ENCODE measurements around the gene HSPA8.
A peak's percentile ranks its signal among the peaks of the same experiment; 100 is the strongest.
"Not testable (repeated sequence)": the region's sequence is repeated elsewhere in the genome, so short reads cannot be mapped to it uniquely, and the experiment has no call there.

HSPA8 gene

DNA sequence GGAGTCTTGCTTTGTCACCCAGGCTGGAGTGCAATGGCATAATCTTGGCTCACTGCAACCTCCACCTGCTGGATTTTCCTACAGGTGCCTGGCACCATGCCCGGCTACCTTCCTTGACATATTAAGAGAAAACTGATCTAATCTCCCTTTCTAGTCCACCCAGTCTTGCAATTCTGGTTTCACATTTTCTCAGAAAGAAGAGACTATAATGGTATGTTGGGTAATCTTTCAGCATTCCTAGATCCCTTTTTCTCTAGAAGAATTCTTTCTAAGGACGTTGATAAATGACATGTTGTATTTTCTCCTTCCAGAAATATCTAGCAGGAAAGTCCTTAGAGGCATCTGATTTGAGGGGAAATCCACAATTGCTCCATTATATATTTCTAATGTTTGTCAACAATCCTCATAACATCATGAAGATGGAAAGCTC is 10.4 kb upstream of the HSPA8 start:
- peak in 1 of 14 donors; percentile 20 for DNase-seq

DNA sequence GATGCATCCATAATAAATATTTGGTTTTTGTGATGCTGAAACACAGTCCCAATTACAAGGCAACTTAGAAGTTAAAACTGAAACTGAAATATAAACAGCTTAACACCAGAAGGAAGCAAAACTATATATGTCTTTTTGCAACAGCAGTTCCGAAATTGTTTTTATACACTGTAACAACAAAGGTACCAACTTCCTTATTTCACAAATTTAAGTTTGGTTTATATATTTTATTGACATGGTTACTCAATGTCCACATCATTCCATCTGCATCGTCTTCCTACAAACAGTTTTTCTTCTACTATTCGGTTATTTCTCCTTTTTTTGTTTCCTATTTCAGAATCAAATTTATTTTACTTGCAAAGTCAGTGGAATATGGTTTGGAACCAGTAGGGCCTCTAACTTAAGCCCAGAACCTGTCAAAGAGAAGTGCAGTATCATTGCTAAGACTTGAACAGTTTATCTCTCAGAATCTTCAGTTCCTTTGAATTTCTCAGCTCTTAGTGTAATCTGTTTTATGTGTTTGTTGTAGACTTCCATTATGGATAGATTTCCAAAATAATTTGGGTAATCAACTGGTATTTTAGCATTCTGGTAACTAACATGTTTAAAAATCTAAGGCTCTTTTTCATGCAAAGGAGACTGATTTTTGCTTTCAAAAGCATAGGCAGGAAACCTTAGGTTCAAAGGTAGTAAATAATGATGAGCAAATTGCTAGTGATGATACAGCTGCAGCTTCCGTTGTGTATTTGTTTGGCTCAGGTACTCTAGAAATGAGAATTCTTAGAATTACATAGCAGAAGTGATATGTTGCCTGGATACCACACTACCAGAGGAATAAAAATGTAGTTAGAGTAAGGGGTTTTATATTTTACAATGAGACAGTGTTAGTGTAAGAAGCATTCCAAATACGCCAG is 8.2 kb upstream of the HSPA8 start:
- DNase-seq: no peak

DNA sequence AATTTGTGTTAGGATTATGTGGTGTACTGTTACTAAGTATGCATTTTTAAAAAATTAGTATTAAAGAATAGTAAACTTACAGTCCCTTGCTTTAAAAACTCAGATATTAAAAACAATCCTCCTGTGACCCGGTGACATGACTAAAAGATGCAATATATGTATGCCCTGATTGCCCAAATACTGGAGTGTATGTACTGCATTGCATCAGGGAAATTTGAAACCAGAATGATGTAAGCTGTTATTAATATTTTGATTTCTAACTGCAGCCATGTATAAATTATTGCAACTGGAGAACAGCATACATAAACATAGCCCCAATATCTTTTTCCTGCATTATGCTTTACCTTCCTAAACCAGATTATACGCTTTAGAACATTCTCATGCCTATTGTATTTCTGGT is 3.7 kb upstream of the HSPA8 start:
- no peak for DNase-seq

DNA sequence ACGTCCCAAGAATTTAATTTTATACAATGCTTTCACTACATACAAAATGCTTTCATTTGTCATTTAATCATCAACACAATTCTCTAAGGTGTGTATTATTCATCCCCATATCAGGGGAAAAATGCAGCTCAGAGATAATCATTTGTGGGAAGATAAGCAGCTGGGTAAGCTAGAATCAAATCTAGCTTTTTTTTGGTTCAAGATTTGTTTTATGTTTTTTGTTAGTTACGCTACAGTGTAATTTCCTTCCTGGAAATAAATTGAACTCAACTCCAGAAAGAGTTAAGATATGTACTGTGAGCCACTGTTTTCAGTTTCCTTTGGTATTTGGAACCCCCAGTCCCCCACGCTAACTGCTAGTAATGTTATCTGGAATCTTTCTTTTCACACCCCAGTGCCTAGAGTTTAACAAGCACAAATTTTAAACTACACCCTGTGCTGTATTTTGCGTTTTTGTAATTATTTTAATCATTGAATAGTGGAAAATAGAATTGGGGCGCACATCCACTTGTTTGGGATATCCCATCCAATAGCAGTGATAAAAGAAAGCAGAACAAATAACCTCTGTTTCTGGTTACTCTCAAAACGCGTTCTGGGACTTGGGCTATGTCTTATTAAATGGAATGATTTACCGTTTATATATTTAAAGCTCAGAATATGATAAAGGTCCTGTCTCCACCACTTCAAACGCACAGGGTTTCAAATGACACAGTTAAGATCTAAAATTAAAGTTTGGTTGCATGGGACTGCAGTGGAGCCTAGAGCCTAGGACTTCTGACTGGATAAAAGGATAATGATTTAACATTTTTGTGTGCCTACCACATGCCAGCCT is 2.1 kb upstream of the HSPA8 start:
- no peak for DNase-seq

DNA sequence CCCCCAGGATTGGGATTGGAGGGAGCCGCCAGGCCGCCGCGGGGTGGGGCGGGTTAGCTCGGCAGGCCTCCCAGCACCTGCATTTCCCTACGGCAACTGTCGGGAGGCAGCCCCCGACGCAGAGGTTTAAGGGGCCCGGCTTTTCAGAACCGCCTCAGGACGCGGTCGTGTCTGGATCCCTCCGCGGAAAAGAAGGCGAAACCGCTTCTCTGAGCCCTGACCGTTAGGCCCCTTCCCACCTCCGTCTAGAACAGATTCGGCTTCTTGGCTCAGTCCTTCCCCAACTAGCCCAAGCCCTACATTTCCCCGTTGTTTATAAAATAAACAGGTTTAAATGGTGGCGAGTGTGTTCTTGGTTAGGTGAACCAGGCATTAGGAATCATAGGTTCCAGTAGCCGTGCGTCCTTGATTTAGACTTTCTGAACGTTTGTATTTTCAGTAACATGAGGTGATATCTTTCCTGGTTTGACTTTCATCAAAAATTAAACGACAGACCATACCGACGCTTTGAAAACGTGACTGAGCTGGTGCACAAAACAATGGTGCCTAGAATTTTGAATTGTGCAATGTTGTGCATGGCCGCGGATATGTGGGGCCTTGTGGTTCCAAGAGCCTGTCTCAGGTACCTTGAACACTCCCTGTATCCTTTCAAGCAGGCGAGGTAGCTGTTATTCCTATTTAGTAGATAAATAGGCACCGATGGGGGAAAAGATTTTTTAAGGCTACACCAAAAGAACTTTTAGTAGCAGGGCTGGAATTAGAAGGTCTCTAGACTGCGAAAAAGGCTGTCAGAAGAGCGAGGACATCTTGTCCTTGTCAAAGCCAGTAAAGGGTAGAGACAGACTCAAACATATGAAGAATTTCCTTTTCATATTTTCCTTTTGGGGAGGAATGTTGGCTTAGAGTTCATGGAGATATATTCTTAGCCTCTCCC is 1.2 kb upstream of the HSPA8 start:
- peak in 7 of 14 donors; percentile 17 to 70 (median 52) for DNase-seq

DNA sequence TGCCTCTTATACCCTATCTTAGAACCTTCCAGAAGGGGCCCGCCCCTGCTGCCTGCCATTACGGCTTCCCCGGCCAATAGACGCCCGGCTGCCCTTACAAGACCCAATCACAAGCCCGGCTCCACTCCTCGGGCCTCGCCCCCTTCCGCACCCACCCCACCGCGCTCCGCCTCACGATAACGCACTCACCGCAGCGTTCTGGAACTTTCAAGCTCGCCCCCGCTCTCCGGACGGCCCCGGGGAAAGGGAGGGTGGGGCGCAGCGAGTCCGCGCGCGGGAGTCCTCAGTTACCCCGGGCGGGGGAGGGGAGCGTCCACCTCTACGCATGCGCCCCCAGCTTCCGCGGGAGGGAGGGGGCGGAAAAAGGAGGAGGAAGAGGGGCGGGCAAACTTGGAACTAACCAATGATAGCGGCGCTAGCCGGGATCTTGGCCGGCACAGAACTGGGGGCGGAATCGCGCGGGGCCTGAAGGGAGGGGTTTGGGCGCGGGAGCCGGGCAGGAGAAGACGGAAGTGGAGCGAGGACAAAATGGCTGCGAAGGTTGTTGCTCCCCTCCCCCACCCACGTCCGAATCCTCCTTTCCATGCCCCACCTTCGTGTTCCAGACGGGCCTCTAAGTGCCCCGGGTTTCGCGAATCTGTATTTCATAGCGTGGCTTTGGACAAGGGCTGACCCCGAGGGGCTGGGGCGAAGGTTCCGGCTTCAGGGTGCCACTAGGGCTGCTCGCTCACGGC is 389 bp upstream of the HSPA8 start:
- peak; percentile 98 to 100 (median 99) for DNase-seq

DNA sequence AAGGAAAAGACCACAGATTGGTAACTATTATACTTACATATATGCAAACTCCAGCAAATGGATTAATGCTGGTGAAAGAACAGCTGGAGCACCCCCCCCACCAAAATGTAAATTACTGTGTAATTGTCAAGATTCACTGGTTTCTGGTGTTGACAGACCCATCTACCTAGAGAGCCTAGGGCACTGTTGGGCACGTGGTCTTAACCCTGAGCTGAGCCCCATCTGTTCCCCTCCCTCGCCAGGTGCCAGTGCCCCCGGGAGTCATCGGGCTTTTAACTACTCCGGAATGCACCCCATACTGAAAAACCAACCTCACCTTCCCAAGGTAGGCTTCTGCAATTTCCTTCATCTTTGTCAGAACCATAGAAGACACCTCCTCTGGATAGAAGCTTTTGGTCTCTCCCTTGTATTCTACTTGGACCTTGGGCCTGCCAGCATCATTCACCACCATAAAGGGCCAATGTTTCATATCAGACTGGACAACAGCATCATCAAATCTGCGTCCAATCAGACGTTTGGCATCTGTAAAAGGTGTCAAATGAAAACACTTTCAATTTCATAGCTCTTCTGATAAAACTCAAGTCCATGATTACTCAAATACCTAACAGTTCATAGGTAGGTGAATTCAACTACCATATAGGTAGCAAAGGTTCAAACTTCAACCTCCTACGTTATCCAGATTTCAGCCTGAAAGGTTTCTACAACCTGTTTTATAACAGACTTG is 1.5 kb downstream of the HSPA8 start:
- peak in 2 of 14 donors; percentile 23 to 57 for DNase-seq

DNA sequence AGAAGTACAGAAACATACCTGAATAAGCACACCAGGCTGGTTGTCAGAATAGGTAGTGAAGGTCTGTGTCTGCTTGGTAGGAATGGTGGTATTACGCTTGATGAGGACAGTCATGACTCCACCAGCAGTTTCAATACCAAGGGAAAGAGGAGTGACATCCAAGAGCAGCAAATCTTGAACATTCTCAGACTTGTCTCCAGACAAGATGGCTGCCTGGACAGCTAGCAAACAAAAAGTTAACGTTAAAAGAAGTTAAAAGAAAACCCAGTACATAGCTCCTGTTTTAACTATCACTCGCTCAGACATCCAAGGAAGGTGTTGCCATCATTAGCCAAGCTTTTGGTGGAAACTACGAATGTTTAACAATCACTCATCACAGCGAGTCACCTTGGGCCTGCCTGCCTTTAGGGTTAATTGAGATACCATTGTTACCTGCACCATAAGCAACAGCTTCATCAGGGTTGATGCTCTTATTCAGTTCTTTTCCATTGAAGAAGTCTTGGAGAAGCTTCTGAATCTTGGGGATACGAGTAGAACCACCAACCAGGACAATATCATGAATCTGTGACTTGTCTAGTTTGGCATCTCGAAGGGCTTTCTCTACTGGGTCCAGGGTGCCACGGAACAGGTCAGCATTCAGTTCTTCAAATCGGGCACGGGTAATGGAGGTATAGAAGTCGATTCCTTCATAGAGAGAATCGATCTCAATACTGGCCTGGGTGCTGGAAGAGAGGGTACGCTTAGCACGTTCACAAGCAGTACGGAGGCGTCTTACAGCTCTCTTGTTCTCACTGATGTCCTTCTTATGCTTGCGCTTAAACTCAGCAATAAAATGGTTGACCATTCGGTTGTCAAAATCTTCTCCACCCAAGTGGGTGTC is 2.7 kb downstream of the HSPA8 start:
- not testable (repeated sequence) for DNase-seq

DNA sequence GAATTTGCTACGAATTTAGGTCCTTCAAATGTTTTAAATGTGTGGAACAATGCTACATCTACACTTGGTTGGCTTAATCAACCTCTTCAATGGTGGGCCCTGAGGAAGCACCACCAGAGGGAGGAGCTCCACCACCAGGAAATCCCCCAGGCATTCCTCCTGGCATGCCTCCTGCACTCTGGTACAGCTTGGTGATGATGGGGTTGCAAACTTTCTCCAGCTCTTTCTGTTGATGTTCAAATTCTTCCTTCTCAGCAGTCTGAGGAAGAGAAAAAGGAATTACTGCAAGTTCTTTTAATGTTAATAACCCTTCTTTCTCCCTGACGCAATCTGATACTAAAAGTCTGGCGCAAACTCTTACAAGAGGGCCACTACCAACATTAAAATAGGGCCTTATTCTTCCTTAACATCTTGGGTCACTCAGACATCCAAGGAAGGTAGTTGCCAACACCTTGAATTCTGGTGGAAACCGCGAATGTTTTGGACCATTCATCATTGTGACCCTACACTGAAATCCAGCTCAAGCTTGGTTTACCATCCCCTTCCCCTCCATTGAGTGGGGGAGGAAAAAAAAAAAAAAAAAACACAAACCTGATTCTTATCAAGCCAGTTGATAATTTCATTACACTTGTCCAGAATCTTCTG is 4.2 kb downstream of the HSPA8 start:
- DNase-seq: no peak

DNA sequence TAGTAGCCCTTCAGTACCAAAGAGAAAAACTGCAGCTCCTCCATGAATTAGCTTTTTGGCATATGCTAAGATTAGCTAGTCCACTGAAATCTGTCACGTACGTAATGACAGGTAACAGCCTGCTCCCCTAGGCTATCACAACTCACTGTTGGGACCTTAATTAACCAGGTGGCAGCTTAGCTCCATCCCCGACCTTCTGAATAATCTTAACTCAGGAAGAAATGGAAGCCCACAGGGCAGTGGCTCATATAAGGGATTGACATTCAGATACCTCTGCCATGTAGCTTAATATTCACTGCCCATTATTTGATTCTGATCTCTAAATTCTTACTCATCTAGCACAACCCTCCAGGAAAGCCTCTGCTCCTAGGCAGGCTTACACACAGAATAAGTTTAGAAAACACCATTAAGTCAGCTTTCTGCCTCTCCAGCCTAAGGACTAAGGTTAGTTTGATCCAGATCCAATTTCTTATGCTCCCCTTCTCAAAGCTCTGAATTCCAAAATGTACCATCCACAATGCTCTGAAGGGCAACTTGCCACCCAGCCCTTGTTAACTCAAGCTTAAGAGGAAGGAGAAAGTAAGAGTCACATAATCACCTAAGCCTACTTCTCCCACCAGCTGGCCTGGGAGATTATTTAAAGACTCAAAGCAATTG is 5.0 kb downstream of the HSPA8 start:
- no peak for DNase-seq

DNA sequence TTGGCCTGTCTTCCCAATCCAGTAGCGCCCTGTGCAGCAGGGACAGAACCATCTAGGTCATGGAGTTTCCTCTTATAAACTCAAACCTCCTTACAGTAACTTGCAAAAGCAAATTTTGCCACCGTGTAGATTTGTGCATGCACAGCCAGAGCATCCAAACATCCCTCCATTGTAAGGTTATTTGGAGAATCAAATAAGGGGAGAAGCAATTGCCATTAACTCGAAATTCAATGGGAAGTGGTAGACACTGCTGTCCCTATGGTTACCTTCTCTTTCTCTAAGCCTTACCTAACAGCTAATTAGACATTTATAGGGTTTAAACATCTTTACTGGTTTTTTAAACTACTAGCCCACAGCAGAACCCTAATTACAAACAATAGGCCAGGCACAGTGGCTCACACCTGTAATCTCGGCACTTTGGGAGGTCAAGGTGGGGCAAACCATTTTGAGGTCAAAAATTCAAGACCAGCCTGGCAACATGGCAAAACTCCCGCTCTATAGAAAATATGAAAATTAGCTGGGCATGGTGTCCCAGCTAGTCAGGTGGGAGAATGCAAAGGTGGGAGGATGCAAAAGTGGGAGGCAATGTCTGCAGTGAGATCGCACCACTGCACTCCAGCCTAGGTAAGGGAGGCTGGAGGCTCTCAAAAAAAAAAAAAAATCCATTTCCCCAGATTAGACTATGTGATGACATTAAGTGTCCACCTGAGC is 6.6 kb downstream of the HSPA8 start:
- DNase-seq: no peak

DNA sequence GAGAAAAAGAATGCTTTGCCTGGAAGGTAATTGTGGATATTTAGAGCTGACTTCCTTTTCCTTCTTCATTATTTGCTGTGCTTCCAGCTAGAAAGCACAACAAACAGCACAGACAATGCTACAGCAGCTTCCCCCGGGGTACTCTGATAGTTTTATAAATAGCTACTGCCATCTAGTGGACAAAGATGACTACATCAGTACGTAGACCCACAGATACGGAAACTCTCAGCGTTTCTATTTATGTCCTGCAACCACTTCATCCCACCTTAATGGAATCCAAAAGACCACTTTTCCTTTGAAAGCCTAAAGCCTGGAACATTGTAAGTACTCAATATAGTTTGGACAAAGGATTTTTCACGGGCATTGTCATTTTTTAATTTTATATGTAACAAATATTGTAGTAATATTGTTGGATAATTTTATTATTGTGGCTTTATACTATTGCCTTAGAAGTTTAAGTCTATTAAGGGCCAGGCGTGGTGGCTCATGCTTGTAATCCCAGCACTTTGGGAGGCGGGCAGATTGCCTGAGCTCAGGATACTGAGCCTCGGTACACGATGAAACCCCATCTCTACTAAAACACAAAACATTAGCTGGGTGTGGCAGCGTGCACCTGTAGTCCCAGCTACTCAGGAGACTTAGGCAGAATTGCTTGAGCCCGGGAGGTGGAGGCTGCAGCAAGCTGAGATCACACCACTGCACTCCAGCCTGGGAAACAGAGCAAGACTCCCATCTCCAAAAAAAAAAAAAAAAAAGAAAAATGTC is 7.5 kb downstream of the HSPA8 start:
- peak in 3 of 14 donors; percentile 10 to 75 (median 14) for DNase-seq

DNA sequence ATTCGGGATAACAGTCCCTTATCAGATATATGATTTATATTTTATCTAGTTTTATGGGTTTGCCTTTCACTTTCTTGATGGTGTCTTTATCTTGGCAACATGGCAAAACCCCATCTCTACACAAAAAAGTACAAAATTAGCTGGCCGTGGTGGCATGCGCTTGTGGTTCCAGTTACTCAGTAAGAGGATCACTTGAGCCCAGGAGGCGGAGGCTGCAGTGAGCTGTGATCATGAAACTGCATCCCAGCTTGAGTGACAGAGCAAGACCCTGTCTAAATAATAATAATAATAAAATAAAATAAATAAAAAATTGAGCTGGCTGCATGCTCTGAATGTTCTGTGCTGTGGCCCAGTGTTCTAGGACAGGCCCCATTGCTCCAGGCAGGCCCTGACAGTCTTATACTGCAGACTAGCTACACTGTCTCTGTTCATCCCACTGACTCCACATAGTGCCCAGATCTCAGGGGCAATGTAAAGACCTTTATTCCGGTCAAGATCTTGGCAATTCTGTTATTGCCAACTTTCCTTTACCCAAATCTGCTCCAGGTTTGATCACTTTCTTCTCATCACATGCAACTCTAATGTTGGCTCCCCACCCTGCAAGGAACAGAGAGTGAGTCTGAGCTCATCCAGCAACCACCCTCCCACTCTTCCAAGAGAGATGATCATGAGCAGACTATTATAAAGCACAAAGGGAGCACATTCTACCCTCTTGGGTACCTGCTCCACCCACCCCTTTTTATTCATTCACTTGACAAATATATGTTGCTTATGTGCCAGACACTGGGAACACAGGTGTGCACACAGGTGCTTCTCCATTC is 8.8 kb downstream of the HSPA8 start:
- DNase-seq: no peak

DNA sequence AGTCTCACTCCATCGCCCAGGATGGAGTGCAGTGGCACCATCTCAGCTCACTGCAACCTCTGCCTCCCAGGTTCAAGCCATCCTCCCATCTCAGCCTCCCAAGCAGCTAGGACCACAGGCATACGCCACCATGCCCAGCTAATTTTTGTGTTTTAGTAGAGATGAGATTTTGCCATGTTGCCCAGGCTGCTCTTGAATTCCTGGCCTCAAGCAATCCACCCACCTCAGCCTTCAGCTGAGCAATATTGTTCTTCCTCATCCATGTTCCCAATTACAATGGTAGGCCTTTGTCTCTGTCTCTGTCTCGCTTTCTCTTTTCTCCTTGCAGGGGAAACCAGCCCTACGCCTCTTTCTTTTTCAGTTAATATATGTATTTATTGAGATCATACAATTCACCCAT is 10.3 kb downstream of the HSPA8 start:
- no peak for DNase-seq

DNA sequence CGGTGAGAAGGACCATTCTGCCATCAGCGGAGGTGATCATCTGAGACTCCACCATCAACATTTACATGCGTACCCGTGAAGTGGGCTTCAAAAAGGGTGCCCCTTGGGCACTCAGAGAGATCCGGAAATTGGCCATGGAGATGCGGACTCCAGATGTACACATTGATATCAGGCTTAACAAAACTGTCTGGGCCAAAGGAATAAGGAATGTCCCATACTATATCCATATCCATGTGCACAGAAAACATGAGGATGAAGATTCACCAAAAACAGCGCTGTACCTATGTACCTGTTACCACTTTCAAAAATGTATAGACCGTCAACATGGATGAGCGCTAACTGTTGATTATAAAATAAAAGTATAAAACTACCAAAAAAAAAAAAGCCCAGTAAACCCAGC is 10.8 kb downstream of the HSPA8 start:
- no peak for DNase-seq

DNA sequence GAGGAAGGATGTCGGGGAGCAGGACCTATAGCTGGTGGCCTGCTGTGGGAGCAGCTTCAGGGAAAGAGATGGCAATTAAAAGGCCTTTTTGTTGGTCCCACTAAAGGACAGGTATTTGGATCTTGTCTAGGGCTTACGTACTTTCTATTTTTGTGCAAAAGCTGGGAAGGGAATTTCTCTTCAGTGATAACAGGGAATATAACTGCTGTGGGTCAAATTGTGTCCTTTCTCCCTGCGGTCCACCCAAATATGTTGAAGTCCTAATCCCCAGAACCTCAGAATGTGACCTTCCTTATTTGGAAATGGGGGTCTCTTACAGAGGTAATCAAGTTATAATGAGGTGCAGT is 14.0 kb downstream of the HSPA8 start:
- no peak for DNase-seq

All from C1 segment of cervical spinal cord (tissue), 14 donors.